ENCODE data around the gene DIABLO. TPM values are rescaled to one million over a fixed set of nuclear protein-coding genes. Genes with fewer than 3 reads are reported as not detected.
"Not testable (repeated sequence)": the region's sequence is repeated elsewhere in the genome, so short reads cannot be mapped to it uniquely, and the experiment has no call there.

Gene DIABLO
- total RNA-seq = 83.0 and 88.0 TPM in 2 replicates

GRCh38 chr12:122225683-122226365 lies at the start of gene DIABLO:
Gene DIABLO (minus strand): TSS chr12:122226052. CDS start chr12:122226014, 38 bp downstream.
- peak; percentile 100 for DNase-seq

GRCh38 chr12:122275459-122275858 lies 49.6 kb upstream of the DIABLO start:
- DNase-seq = no peak

- peak; percentile 99 for DNase-seq
Measured at GRCh38 chr12:122266230-122266901, 40.5 kb upstream of the DIABLO start, which contains the start of gene VPS33A. Gene VPS33A (minus strand): TSS chr12:122266494. CDS start chr12:122266408, 86 bp downstream.

GRCh38 chr12:122265886-122266229 lies 40.0 kb upstream of the DIABLO start:
- DNase-seq = no peak

- DNase-seq = no peak
Measured at GRCh38 chr12:122265476-122265875, 39.6 kb upstream of the DIABLO start.

- not testable (repeated sequence) for DNase-seq
Measured at GRCh38 chr12:122260735-122261134, 34.9 kb upstream of the DIABLO start.

- not testable (repeated sequence) for DNase-seq
Measured at GRCh38 chr12:122258939-122259338, 33.1 kb upstream of the DIABLO start.

- DNase-seq = not testable (repeated sequence)
Measured at GRCh38 chr12:122258462-122258861, 32.6 kb upstream of the DIABLO start.

GRCh38 chr12:122250536-122250935 lies 24.7 kb upstream of the DIABLO start:
- DNase-seq = no peak

- DNase-seq = no peak
Measured at GRCh38 chr12:122250047-122250446, 24.2 kb upstream of the DIABLO start.

GRCh38 chr12:122245553-122245952 lies 19.7 kb upstream of the DIABLO start:
- DNase-seq = no peak

- DNase-seq = no peak
Measured at GRCh38 chr12:122244565-122245371, 18.9 kb upstream of the DIABLO start.

GRCh38 chr12:122243965-122244364 lies 18.1 kb upstream of the DIABLO start:
- DNase-seq = no peak

GRCh38 chr12:122238861-122239260 lies 13.0 kb upstream of the DIABLO start:
- DNase-seq = no peak

GRCh38 chr12:122235741-122236140 lies 9.9 kb upstream of the DIABLO start:
- DNase-seq = no peak

- no peak for DNase-seq
Measured at GRCh38 chr12:122232691-122233090, 6.8 kb upstream of the DIABLO start.

- DNase-seq = no peak
Measured at GRCh38 chr12:122230798-122231197, 4.9 kb upstream of the DIABLO start.

GRCh38 chr12:122228092-122228491 lies 2.2 kb upstream of the DIABLO start:
- DNase-seq = no peak

GRCh38 chr12:122227341-122227740 lies 1.5 kb upstream of the DIABLO start:
- no peak for DNase-seq

- DNase-seq = no peak
Measured at GRCh38 chr12:122226366-122227125, 694 bp upstream of the DIABLO start.

- no peak for DNase-seq
Measured at GRCh38 chr12:122216445-122216844, 9.4 kb downstream of the DIABLO start.

- no peak for DNase-seq
Measured at GRCh38 chr12:122215771-122216170, 10.1 kb downstream of the DIABLO start.
